Liver (tissue), 9 donors: Measurements from ENCODE around the gene MED14. TPM values are rescaled to one million over a fixed set of nuclear protein-coding genes. Genes with fewer than 3 reads are reported as not detected.
A peak's percentile ranks its signal among the peaks of the same experiment; 100 is the strongest.
"Not testable (repeated sequence)": the region's sequence is repeated elsewhere in the genome, so short reads cannot be mapped to it uniquely, and the experiment has no call there.

Source experiments
- DNase-seq: peaks from one replicate; pipeline ENCODE4 v3.0.0-alpha.2; 2017; ENCODE audit warnings: low spot score
- H3K27ac ChIP-seq, 2 donors: one replicate each; pipeline ENCODE4 v1.7.0; 2013; ENCODE audit warnings: inconsistent platforms in 2 of 2, low read length in 2 of 2, control low read depth in 1 of 2, low read depth in 1 of 2, mild to moderate bottlenecking in 1 of 2
- H3K27me3 ChIP-seq, 4 donors: one replicate each; pipeline versions ENCODE4 v1.6.1 to v1.7.0; 2013; ENCODE audit warnings: low read length in 3 of 4, inconsistent platforms in 1 of 4, mild to moderate bottlenecking in 1 of 4, moderate library complexity in 1 of 4; ENCODE audit not compliant: control insufficient read depth in 4 of 4, insufficient read depth in 4 of 4
- H3K36me3 ChIP-seq, 4 donors: one replicate each; pipeline versions ENCODE4 v1.6.1 to v1.7.0; 2013; ENCODE audit warnings: low read length in 3 of 4, mild to moderate bottlenecking in 3 of 4, low read depth in 1 of 4, moderate library complexity in 1 of 4; ENCODE audit not compliant: control insufficient read depth in 4 of 4, insufficient read depth in 3 of 4
- H3K4me1 ChIP-seq, 4 donors: one replicate each; pipeline versions ENCODE4 v1.6.1 to v1.7.0; 2013; ENCODE audit warnings: low read length in 3 of 4, mild to moderate bottlenecking in 3 of 4, moderate library complexity in 1 of 4; ENCODE audit not compliant: control insufficient read depth in 4 of 4, insufficient read depth in 4 of 4
- H3K4me3 ChIP-seq, 3 donors: one replicate each; pipeline versions ENCODE4 v1.6.1 to v1.7.0; 2013; ENCODE audit warnings: low read length in 3 of 3, control low read depth in 1 of 3, low read depth in 1 of 3, mild to moderate bottlenecking in 1 of 3
- H3K9ac ChIP-seq, 2 donors: one replicate each; pipeline ENCODE4 v1.7.0; 2013; ENCODE audit warnings: low read length in 2 of 2, mild to moderate bottlenecking in 2 of 2, moderate library complexity in 2 of 2, control low read depth in 1 of 2, low read depth in 1 of 2
- H3K9me3 ChIP-seq, 4 donors: one replicate each; pipeline versions ENCODE4 v1.6.1 to v1.7.0; 2013; ENCODE audit warnings: low read length in 3 of 4; ENCODE audit not compliant: control insufficient read depth in 4 of 4
- CTCF ChIP-seq: fragments of 150-350 bp; IDR thresholded peaks from 2 replicates; pipeline ENCODE4 v1.5.1; 2017; ENCODE audit warnings: improper control_type of control experiment, low read depth, low read length; ENCODE audit not compliant: missing input control
- EGR1 ChIP-seq, 2 donors: IDR thresholded peaks; 2 replicates each; pipeline ENCODE4 v1.6.1; 2016 to 2018; ENCODE audit warnings: antibody characterized with exemption in 2 of 2, low read depth in 2 of 2
- FOXA1 ChIP-seq: IDR thresholded peaks from 2 replicates; pipeline ENCODE4 v1.6.1; 2016; ENCODE audit warnings: antibody characterized with exemption
- FOXA2 ChIP-seq: IDR thresholded peaks from 2 replicates; pipeline ENCODE4 v1.6.1; 2016; ENCODE audit warnings: antibody characterized with exemption
- GABPA ChIP-seq, 2 donors: IDR thresholded peaks in 1 of 2; conservative IDR thresholded peaks in 1 of 2; 2 replicates each; pipeline ENCODE4 v1.6.1; 2016; ENCODE audit warnings: antibody characterized with exemption in 2 of 2, mild to moderate bottlenecking in 1 of 2, moderate library complexity in 1 of 2
- HNF4A ChIP-seq, 2 donors: conservative IDR thresholded peaks; 2 replicates each; pipeline ENCODE4 v1.6.1; 2016; ENCODE audit warnings: antibody characterized with exemption in 2 of 2, mild to moderate bottlenecking in 2 of 2
- JUND ChIP-seq, 2 donors: IDR thresholded peaks; 2 replicates each; pipeline ENCODE4 v1.6.1; 2016; ENCODE audit warnings: antibody characterized with exemption in 2 of 2
- MAX ChIP-seq: IDR thresholded peaks from 2 replicates; pipeline ENCODE4 v1.6.1; 2016; ENCODE audit warnings: antibody characterized with exemption
- NR2F2 ChIP-seq: IDR thresholded peaks from 2 replicates; pipeline ENCODE4 v1.6.1; 2016; ENCODE audit warnings: antibody characterized with exemption
- RAD21 ChIP-seq, 2 donors: IDR thresholded peaks; 2 replicates each; pipeline ENCODE4 v1.6.1; 2016; ENCODE audit warnings: antibody characterized with exemption in 2 of 2, mild to moderate bottlenecking in 2 of 2
- REST ChIP-seq: IDR thresholded peaks from 2 replicates; pipeline ENCODE4 v1.6.1; 2016; ENCODE audit warnings: antibody characterized with exemption, mild to moderate bottlenecking
- RXRA ChIP-seq, 2 donors: IDR thresholded peaks; 2 replicates each; pipeline ENCODE4 v1.6.1; 2017 to 2018; ENCODE audit warnings: antibody characterized with exemption in 2 of 2, mild to moderate bottlenecking in 1 of 2
- SP1 ChIP-seq: IDR thresholded peaks from 2 replicates; pipeline ENCODE4 v1.6.1; 2018; ENCODE audit warnings: antibody characterized with exemption, mild to moderate bottlenecking
- TAF1 ChIP-seq: conservative IDR thresholded peaks from 2 replicates; pipeline ENCODE4 v1.6.1; 2016; ENCODE audit warnings: antibody characterized with exemption, mild to moderate bottlenecking
- YY1 ChIP-seq: IDR thresholded peaks from 2 replicates; pipeline ENCODE4 v1.6.1; 2016; ENCODE audit warnings: antibody characterized with exemption, mild to moderate bottlenecking
- WGBS: extraction: QIAGEN DNeasy Blood & Tissue Kit; methylation state at CpG from one replicate; pipeline ENCODE4 v1.1.7; 2013; 5-methylcytosine and 5-hydroxymethylcytosine counted together
- polyA plus RNA-seq, 2 donors: library from polyadenylated mRNA; stranded (reverse) in 1 of 2; unstranded in 1 of 2; fragments of 200-250 nt in 1 of 2; fragments of >200 nt in 1 of 2; fragmentation: Nextera tagmentation in 1 of 2; extraction: Ambion mirVana in 1 of 2; gene quantifications; one replicate each; pipeline versions ENCODE4 v1.2.1 to v1.2.3, GENCODE V29; 2013 to 2015
- total RNA-seq, 2 donors: library from RNA; depleted of rRNA; stranded (reverse); fragments of >200 nt; gene quantifications; one replicate each; pipeline ENCODE4 v1.2.3, GENCODE V29; 2014
- donor health status: healthy.
- donor health status: healthy.
- donor health status: healthy.
- donor health status: healthy.
- donor health status: healthy.

Gene MED14
- total RNA-seq (10 to 100 TPM in 1 of 2 donors, 1 to 10 TPM in 1; 7.9 to 20.1 TPM), polyA plus RNA-seq (1 to 10 TPM; 5.5 to 6.1 TPM)

GRCh38 chrX:40735325-40736169, at the start of gene MED14:
Gene MED14, minus strand, starts transcription at chrX:40735542. Its CDS starts 130 bp downstream, at chrX:40735412.
- H3K27me3 ChIP-seq: no peaks in the 10 kb centered on the region
- peak; percentile 84 for DNase-seq
- no peaks in the 10 kb centered on the region for H3K9me3 ChIP-seq
- H3K27ac ChIP-seq: peak within 1 kb of the TSS; percentile 91 to 95
- WGBS: under 1% methylated on average over 88 of the region's 88 CpGs
- H3K9ac ChIP-seq: peak within 1 kb of the TSS; percentile 57 to 88
- peak within 1 kb of the TSS; percentile 74 to 87 (median 84) for H3K4me3 ChIP-seq
- peak; percentile 52 to 62 for TF ChIP-seq EGR1 (IDR thresholded peaks at IDR 0.05; ENCODE audit: low read depth in 2 of 2)
- TF ChIP-seq GABPA (IDR thresholded peaks at IDR 0.05 in 1 of 2, conservative IDR thresholded peaks at IDR 0.05 in 1 of 2): peak; percentile 72 to 87
- no peak for TF ChIP-seq FOXA2
- TF ChIP-seq CTCF: peak; percentile 47
- peak; percentile 54 for TF ChIP-seq REST
- no peak for TF ChIP-seq MAX
- TF ChIP-seq JUND (IDR thresholded peaks at IDR 0.05): no peak
- TF ChIP-seq YY1: peak; percentile 87
- peak in 1 of 2 donors; percentile 4 for TF ChIP-seq HNF4A (conservative IDR thresholded peaks at IDR 0.05)
- TF ChIP-seq RXRA (IDR thresholded peaks at IDR 0.05): peak in 1 of 2 donors; percentile 5
- peak; percentile 28 for TF ChIP-seq SP1
- TF ChIP-seq RAD21 (IDR thresholded peaks at IDR 0.05): peak; percentile 59 to 70
- TF ChIP-seq TAF1: peak; percentile 63
- no peaks in the 10 kb centered on the region for H3K36me3 ChIP-seq
- H3K4me1 ChIP-seq: peaks cover 2 to 22% (median 21%) of the 10 kb centered on the region in 4 donors

- H3K4me1 ChIP-seq: no peaks in the 10 kb centered on the region
- WGBS: 72% methylated on average over 4 of the region's 4 CpGs
- H3K27ac ChIP-seq: no peak overlapping the region
- TF ChIP-seq FOXA2 (peak; percentile 26), CTCF (no peak), NR2F2 (no peak), JUND (IDR thresholded peaks at IDR 0.05) (peak in 1 of 2 donors; percentile 29), RXRA (IDR thresholded peaks at IDR 0.05) (peak in 1 of 2 donors; percentile 28), EGR1 (IDR thresholded peaks at IDR 0.05; ENCODE audit: low read depth in 2 of 2) (no peak), MAX (no peak), HNF4A (conservative IDR thresholded peaks at IDR 0.05) (peak in 1 of 2 donors; percentile 32), FOXA1 (no peak)
- H3K9ac ChIP-seq: no peak overlapping the region
- no peaks in the 10 kb centered on the region for H3K9me3 ChIP-seq
- no peak overlapping the region for H3K4me3 ChIP-seq
- no peaks in the 10 kb centered on the region for H3K27me3 ChIP-seq
- DNase-seq: no peak
- no peaks in the 10 kb centered on the region for H3K36me3 ChIP-seq
Measured at GRCh38 chrX:40784516-40785151, 49.3 kb upstream of the MED14 start.

- H3K4me3 ChIP-seq, H3K27ac ChIP-seq, H3K27me3 ChIP-seq, H3K9ac ChIP-seq, H3K9me3 ChIP-seq, H3K4me1 ChIP-seq, H3K36me3 ChIP-seq, DNase-seq: not testable (repeated sequence)
- WGBS: 92% methylated on average over 11 of the region's 11 CpGs
Measured at GRCh38 chrX:40782644-40783259, 47.4 kb upstream of the MED14 start.
